NOMO-1 (cell line): ENCODE data around the gene ZNRF3.
"Not testable (repeated sequence)": the region's sequence is repeated elsewhere in the genome, so short reads cannot be mapped to it uniquely, and the experiment has no call there.

ENCODE experiments used
- DNase-seq, 2 experiments: peaks; one replicate each; lab custom pipeline; 2025; ENCODE audit not compliant: unreplicated experiment in 2 of 2; lab: John Stamatoyannopoulos, UW

ZNRF3 gene

GRCh38 chr22:29080106-29080975 lies 197.0 kb downstream of the ZNRF3 start:
- no peak for DNase-seq

- DNase-seq, result no peak
Observed at GRCh38 chr22:29081517-29082236, 198.3 kb downstream of the ZNRF3 start.

GRCh38 chr22:29082826-29083545 lies 199.6 kb downstream of the ZNRF3 start:
- DNase-seq, result no peak

- not testable (repeated sequence) for DNase-seq
Observed at GRCh38 chr22:29083576-29083932, 200.2 kb downstream of the ZNRF3 start.

GRCh38 chr22:29083933-29084591 lies 200.7 kb downstream of the ZNRF3 start:
- DNase-seq, result peak in 1 of 2 experiments; percentile 57

- no peak for DNase-seq
Observed at GRCh38 chr22:29087012-29087411, 203.6 kb downstream of the ZNRF3 start.

- DNase-seq, result no peak
Observed at GRCh38 chr22:29088809-29089208, 205.4 kb downstream of the ZNRF3 start.

GRCh38 chr22:29089507-29089906 lies 206.1 kb downstream of the ZNRF3 start:
- no peak for DNase-seq

GRCh38 chr22:29090039-29090438 lies 206.7 kb downstream of the ZNRF3 start:
- DNase-seq, result no peak

- no peak for DNase-seq
Observed at GRCh38 chr22:29092243-29092642, 208.9 kb downstream of the ZNRF3 start.

- no peak for DNase-seq
Observed at GRCh38 chr22:29093030-29093429, 209.7 kb downstream of the ZNRF3 start.

GRCh38 chr22:29093501-29094300 lies 210.3 kb downstream of the ZNRF3 start:
- no peak for DNase-seq

- DNase-seq, result no peak
Observed at GRCh38 chr22:29095459-29095858, 212.1 kb downstream of the ZNRF3 start.

GRCh38 chr22:29096736-29097669 lies 213.6 kb downstream of the ZNRF3 start:
- no peak for DNase-seq

- no peak for DNase-seq
Observed at GRCh38 chr22:29098296-29098695, 214.9 kb downstream of the ZNRF3 start.

GRCh38 chr22:29102300-29102699 lies 218.9 kb downstream of the ZNRF3 start:
- no peak for DNase-seq

GRCh38 chr22:29103121-29103520 lies 219.7 kb downstream of the ZNRF3 start:
- no peak for DNase-seq

- no peak for DNase-seq
Observed at GRCh38 chr22:29105468-29105867, 222.1 kb downstream of the ZNRF3 start.

GRCh38 chr22:29106839-29107238 lies 223.5 kb downstream of the ZNRF3 start:
- DNase-seq, result no peak
